K562 (cell line): ENCODE results near the gene NDUFA7. TPM values are rescaled to one million over a fixed set of nuclear protein-coding genes. Genes with fewer than 3 reads are reported as not detected.

Experiments
- BMI1 ChIP-seq: fragments of 150-350 bp; IDR thresholded peaks from 2 replicates; pipeline ENCODE4 v1.6.1; 2014; ENCODE audit warnings: low read length
- HNRNPLL ChIP-seq: fragments of 200-400 bp; formaldehyde crosslinking; IDR thresholded peaks from 2 replicates; pipeline ENCODE4 v1.6.1; 2017; ENCODE audit warnings: low read length, low read depth, mild to moderate bottlenecking; ENCODE audit not compliant: poor library complexity, severe bottlenecking
- NFE2 ChIP-seq: IDR thresholded peaks from 2 replicates; pipeline ENCODE4 v1.6.1; 2014; ENCODE audit warnings: antibody characterized with exemption, low read depth
- NFE2L1 ChIP-seq: fragments of 450-650 bp; IDR thresholded peaks from 2 replicates; pipeline ENCODE4 v1.6.1; 2016; ENCODE audit warnings: missing genetic modification characterization, low read depth, mild to moderate bottlenecking, missing compliant biosample characterization, moderate library complexity, borderline replicate concordance
- OTX1 ChIP-seq: fragments of 450-650 bp; formaldehyde crosslinking; IDR thresholded peaks from 2 replicates; pipeline ENCODE4 v1.4.0; 2022; ENCODE audit warnings: mild to moderate bottlenecking
- POU5F1 ChIP-seq: fragments of 150-350 bp; IDR thresholded peaks from 2 replicates; pipeline ENCODE4 v1.6.1; 2014; ENCODE audit warnings: borderline replicate concordance, low read length, low read depth, mild to moderate bottlenecking; ENCODE audit not compliant: partially characterized antibody
- PRPF4 ChIP-seq: fragments of 200-400 bp; formaldehyde crosslinking; IDR thresholded peaks from one replicate; pipeline ENCODE4 v1.6.1; 2017; ENCODE audit warnings: low read length, low read depth, mild to moderate bottlenecking; ENCODE audit not compliant: insufficient read depth, poor library complexity, severe bottlenecking
- RHOXF2B ChIP-seq: fragments of 250-450 bp; sonication (Bioruptor Pico); conservative IDR thresholded peaks from 2 replicates; pipeline ENCODE4 v1.5.1; 2021
- TCF7L2 ChIP-seq: fragments of 150-350 bp; IDR thresholded peaks from 2 replicates; pipeline ENCODE4 v1.6.1; 2016; ENCODE audit warnings: low read depth, mild to moderate bottlenecking, low read length, moderate library complexity
- ZBTB17 ChIP-seq: fragments of 450-650 bp; formaldehyde crosslinking; IDR thresholded peaks from 2 replicates; pipeline ENCODE4 v1.4.0; 2020; ENCODE audit warnings: mild to moderate bottlenecking
- ZFP1 ChIP-seq: fragments of 450-650 bp; formaldehyde crosslinking; IDR thresholded peaks from 2 replicates; pipeline ENCODE4 v1.4.0; 2020; ENCODE audit warnings: mild to moderate bottlenecking, mixed read lengths
- ZNF197 ChIP-seq: fragments of 200-800 bp; sonication (Bioruptor generic); IDR thresholded peaks from 2 replicates; pipeline ENCODE4 v1.6.1; 2016; ENCODE audit warnings: low read depth, missing genetic modification characterization, missing compliant biosample characterization
- polyA plus RNA-seq, 8 experiments: library from polyadenylated mRNA; depleted of rRNA in 4 of 8; stranded (reverse) in 5 of 8; unstranded in 3 of 8; fragments of >200 nt; fragmentation: Nextera tagmentation in 2 of 8; fragmentation: Illumina TruSeq in 1 of 8; extraction: Ambion mirVana in 2 of 8; extraction: Trizol in 1 of 8; gene quantifications; 2 replicates each; pipeline versions ENCODE4 v1.2.1 to v1.2.3, GENCODE V29; 2011 to 2014; ENCODE audit warnings: inconsistent platforms in 1 of 8, missing spikeins in 1 of 8
- total RNA-seq, 7 experiments: library from RNA; depleted of rRNA in 6 of 7; stranded (reverse); fragments of >200 nt in 6 of 7; fragmentation: Illumina TruSeq in 2 of 7; extraction: Trizol in 2 of 7; gene quantifications; 2 replicates each; pipeline versions ENCODE4 v1.2.1 to v1.2.3, GENCODE V29; 2011 to 2021; ENCODE audit warnings: low replicate concordance in 1 of 7
- TF ChIP-seq, protein P1 (sequence below): fragments of 450-650 bp; IDR thresholded peaks from 2 replicates; pipeline ENCODE4 v1.6.1; 2017; ENCODE audit warnings: mild to moderate bottlenecking, moderate library complexity
- TF ChIP-seq, protein P2 (sequence below): sonication (generic); formaldehyde crosslinking; IDR thresholded peaks from 2 replicates; pipeline ENCODE4 v1.8.0; 2022; ENCODE audit warnings: mild to moderate bottlenecking, missing genetic modification reagents
- TF ChIP-seq, protein P3 (sequence below): sonication (generic); formaldehyde crosslinking; IDR thresholded peaks from 2 replicates; pipeline ENCODE4 v1.8.0; 2022; ENCODE audit warnings: missing genetic modification reagents, mild to moderate bottlenecking, moderate library complexity, borderline replicate concordance
- TF ChIP-seq, protein P4 (sequence below), 3 experiments: IDR thresholded peaks in 2 of 3; conservative IDR thresholded peaks in 1 of 3; 2 replicates each; pipeline ENCODE4 v1.5.1; 2011 to 2012; ENCODE audit warnings: low read length in 3 of 3, mild to moderate bottlenecking in 3 of 3, control low read depth in 2 of 3, improper control_type of control experiment in 1 of 3, inconsistent platforms in 1 of 3, low read depth in 1 of 3, mixed read lengths in 1 of 3, moderate library complexity in 1 of 3; ENCODE audit not compliant: insufficient read depth in 2 of 3
- TF ChIP-seq, protein P5 (sequence below), 2 experiments: IDR thresholded peaks; 2 replicates each; pipeline ENCODE4 v1.6.1; 2011; ENCODE audit warnings: borderline replicate concordance in 1 of 2, control low read depth in 1 of 2, low read depth in 1 of 2, low read length in 1 of 2, mild to moderate bottlenecking in 1 of 2, mixed read lengths in 1 of 2, moderate library complexity in 1 of 2; ENCODE audit not compliant: insufficient read depth in 1 of 2, insufficient read length in 1 of 2, poor library complexity in 1 of 2, severe bottlenecking in 1 of 2; ENCODE audit errors: extremely low read depth in 1 of 2

NDUFA7 gene
- total and polyA plus RNA-seq, 9 of the 15 experiments (the other 6 are each of a cell fraction or from before 2014, with no cell fraction given), result 70.8 to 348 (median 142) TPM

DNA sequence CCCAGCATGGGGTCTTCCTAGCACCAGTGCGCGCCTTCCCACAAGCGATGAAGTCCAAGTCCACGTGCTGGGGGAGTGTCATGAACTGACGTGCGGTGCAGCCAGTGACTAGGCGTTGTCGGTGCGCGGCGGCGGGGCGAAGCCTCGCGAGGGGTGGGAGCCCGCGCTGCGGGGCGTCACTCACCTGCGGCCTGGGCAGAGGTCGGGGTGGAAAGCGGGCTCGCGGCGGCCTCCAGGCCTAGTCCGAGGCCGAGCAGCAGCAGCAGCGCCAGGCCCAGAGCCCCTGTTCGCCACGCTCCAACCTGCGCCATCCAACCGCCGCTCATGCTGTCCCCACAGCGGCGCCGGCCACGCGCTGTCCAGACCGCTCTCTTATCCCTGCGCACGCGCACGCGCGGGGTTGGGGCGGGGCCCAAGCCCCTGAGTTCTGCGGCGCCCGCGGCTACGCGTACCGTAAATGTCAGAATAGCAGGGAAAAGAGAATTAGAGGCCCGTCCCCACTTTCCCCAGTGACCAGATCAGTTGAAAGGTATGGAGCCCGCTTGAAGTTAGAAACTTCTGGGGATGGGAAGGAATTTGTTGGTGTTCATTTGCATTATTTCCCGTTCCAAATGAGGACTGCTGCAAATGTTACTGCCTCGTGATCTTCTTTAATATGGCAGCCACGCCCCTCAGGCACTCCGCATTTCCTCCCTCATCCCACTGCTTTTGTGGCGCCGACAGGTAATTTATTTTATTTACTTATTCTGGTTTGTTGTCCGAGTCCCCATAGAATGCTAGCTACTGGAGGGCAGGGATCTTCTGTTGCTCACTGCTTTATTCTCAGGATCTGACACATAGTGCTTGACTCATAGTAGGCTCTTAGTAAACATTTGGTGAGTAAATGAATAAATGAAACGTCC lies 13.0 kb downstream of the NDUFA7 start, which contains the start of gene CD320 (continued):
- 0 out of 2 replicates have a peak, but pooled peaks have one; percentile 19 for TF ChIP-seq OTX1 (CRISPR knock-in tag)
- TF ChIP-seq NFE2, result peak; percentile 73
- no peak for TF ChIP-seq BMI1
- TF ChIP-seq POU5F1, result no peak
- TF ChIP-seq, protein P1, sequence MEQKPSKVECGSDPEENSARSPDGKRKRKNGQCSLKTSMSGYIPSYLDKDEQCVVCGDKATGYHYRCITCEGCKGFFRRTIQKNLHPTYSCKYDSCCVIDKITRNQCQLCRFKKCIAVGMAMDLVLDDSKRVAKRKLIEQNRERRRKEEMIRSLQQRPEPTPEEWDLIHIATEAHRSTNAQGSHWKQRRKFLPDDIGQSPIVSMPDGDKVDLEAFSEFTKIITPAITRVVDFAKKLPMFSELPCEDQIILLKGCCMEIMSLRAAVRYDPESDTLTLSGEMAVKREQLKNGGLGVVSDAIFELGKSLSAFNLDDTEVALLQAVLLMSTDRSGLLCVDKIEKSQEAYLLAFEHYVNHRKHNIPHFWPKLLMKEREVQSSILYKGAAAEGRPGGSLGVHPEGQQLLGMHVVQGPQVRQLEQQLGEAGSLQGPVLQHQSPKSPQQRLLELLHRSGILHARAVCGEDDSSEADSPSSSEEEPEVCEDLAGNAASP, result no peak
- TF ChIP-seq, protein P2, sequence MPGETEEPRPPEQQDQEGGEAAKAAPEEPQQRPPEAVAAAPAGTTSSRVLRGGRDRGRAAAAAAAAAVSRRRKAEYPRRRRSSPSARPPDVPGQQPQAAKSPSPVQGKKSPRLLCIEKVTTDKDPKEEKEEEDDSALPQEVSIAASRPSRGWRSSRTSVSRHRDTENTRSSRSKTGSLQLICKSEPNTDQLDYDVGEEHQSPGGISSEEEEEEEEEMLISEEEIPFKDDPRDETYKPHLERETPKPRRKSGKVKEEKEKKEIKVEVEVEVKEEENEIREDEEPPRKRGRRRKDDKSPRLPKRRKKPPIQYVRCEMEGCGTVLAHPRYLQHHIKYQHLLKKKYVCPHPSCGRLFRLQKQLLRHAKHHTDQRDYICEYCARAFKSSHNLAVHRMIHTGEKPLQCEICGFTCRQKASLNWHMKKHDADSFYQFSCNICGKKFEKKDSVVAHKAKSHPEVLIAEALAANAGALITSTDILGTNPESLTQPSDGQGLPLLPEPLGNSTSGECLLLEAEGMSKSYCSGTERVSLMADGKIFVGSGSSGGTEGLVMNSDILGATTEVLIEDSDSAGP (CRISPR knock-in tag), result no peak
- no peak for TF ChIP-seq PRPF4
- 0 out of 2 replicates have a peak, but pooled peaks have one; percentile 18 for TF ChIP-seq RHOXF2B (CRISPR knock-in tag)
- peak; percentile 50; the same call in 1 of the 2 replicates for TF ChIP-seq ZNF197 (CRISPR knock-in tag)
- no peak for TF ChIP-seq NFE2L1 (tag)
- peak; percentile 89 for TF ChIP-seq ZBTB17 (CRISPR knock-in tag)
- TF ChIP-seq, protein P3, sequence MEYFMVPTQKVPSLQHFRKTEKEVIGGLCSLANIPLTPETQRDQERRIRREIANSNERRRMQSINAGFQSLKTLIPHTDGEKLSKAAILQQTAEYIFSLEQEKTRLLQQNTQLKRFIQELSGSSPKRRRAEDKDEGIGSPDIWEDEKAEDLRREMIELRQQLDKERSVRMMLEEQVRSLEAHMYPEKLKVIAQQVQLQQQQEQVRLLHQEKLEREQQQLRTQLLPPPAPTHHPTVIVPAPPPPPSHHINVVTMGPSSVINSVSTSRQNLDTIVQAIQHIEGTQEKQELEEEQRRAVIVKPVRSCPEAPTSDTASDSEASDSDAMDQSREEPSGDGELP, result peak; percentile 79; the same call in 1 of the 2 replicates
- TF ChIP-seq, protein P4, sequence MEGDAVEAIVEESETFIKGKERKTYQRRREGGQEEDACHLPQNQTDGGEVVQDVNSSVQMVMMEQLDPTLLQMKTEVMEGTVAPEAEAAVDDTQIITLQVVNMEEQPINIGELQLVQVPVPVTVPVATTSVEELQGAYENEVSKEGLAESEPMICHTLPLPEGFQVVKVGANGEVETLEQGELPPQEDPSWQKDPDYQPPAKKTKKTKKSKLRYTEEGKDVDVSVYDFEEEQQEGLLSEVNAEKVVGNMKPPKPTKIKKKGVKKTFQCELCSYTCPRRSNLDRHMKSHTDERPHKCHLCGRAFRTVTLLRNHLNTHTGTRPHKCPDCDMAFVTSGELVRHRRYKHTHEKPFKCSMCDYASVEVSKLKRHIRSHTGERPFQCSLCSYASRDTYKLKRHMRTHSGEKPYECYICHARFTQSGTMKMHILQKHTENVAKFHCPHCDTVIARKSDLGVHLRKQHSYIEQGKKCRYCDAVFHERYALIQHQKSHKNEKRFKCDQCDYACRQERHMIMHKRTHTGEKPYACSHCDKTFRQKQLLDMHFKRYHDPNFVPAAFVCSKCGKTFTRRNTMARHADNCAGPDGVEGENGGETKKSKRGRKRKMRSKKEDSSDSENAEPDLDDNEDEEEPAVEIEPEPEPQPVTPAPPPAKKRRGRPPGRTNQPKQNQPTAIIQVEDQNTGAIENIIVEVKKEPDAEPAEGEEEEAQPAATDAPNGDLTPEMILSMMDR (IDR thresholded peaks at IDR 0.05 in 2 of 3, conservative IDR thresholded peaks at IDR 0.05 in 1 of 3; ENCODE audit: insufficient read depth in 2 of 3, low read depth in 1 of 3, low read length in 3 of 3), result peak in 1 of 3 experiments; percentile 14; a peak in 1 of 6 replicates
- TF ChIP-seq HNRNPLL, result peak; percentile 30
- TF ChIP-seq, protein P5, sequence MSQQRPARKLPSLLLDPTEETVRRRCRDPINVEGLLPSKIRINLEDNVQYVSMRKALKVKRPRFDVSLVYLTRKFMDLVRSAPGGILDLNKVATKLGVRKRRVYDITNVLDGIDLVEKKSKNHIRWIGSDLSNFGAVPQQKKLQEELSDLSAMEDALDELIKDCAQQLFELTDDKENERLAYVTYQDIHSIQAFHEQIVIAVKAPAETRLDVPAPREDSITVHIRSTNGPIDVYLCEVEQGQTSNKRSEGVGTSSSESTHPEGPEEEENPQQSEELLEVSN (IDR thresholded peaks at IDR 0.05; ENCODE audit: borderline replicate concordance in 1 of 2, extremely low read depth in 1 of 2, insufficient read depth in 1 of 2, insufficient read length in 1 of 2, low read depth in 1 of 2, low read length in 1 of 2, poor library complexity in 1 of 2, severe bottlenecking in 1 of 2), result peak; percentile 95 to 96
- no peak for TF ChIP-seq ZFP1
- no peak for TF ChIP-seq TCF7L2
